GM12878 (cell line): Measurements from ENCODE around the gene PTPN13. TPM values are rescaled to one million over a fixed set of nuclear protein-coding genes. Genes with fewer than 3 reads are reported as not detected.

Source experiments
- ATAC-seq: fragments of 200-7000 bp; cut with Tn5 transposase; 3 replicates; pipeline ENCODE4 v1.9.1; 2020; ENCODE audit warnings: mild to moderate bottlenecking, moderate library complexity
- BruUV-seq: library from RNA; stranded (reverse); fragments of 400-500 nt; replicated peaks from 2 replicates; lab custom pipeline; 2021; lab: Mats Ljungman, UMichigan
- CTCF ChIA-PET: fragments of 300-600 bp; sonication (Branson Sonifier 250); formaldehyde crosslinking; extraction: SDS; loops from one replicate; lab custom pipeline; 2021; ENCODE audit warnings: inconsistent platforms; lab: Yijun Ruan, JAX
- POLR2A ChIA-PET: fragments of 350-600 bp; formaldehyde crosslinking; extraction: SDS; loops from one replicate; lab custom pipeline; 2021; ENCODE audit warnings: inconsistent platforms; lab: Charles Lee
- RAD21 ChIA-PET: fragments of 300-600 bp; sonication (Branson Sonifier 250); formaldehyde crosslinking; loops from one replicate; lab custom pipeline; 2023; ENCODE audit warnings: antibody characterized with exemption; ENCODE audit not compliant: unreplicated experiment; lab: Charles Lee
- SMC1A ChIA-PET: fragments of 300-600 bp; sonication (Branson Sonifier 250); formaldehyde crosslinking; loops from one replicate; lab custom pipeline; 2023; ENCODE audit not compliant: unreplicated experiment, uncharacterized antibody; lab: Charles Lee
- DNase-seq: peaks from one replicate; pipeline ENCODE4 v3.0.0-alpha.2; 2011; ENCODE audit warnings: low read depth, low spot score
- FAIRE-seq: peaks from 3 replicates; lab custom pipeline; 2011; peaks lifted over from hg19 to GRCh38; lab: Jason Lieb, UNC
- H2AFZ ChIP-seq: 2 replicates; pipeline ENCODE4 v1.6.0; 2011; ENCODE audit warnings: low read depth, low read length, control low read depth; ENCODE audit not compliant: control insufficient read depth
- H3K27ac ChIP-seq: 2 replicates; pipeline ENCODE4 v1.5.1; 2011; ENCODE audit warnings: control low read depth; ENCODE audit not compliant: control insufficient read depth, insufficient read depth
- H3K27me3 ChIP-seq, 2 experiments: replicated peaks in 1 of 2; 2 replicates each; pipeline versions ENCODE4 v1.6.0 to v1.6.1; 2011; ENCODE audit warnings: low read length in 1 of 2; ENCODE audit not compliant: control insufficient read depth in 2 of 2, insufficient read depth in 2 of 2
- H3K36me3 ChIP-seq, 2 experiments: 2 replicates each; pipeline ENCODE4 v1.5.1; 2011; ENCODE audit warnings: low read length in 1 of 2; ENCODE audit not compliant: control insufficient read depth in 2 of 2, insufficient read depth in 2 of 2
- H3K4me1 ChIP-seq: 2 replicates; pipeline ENCODE4 v1.6.1; 2011; ENCODE audit warnings: mild to moderate bottlenecking, low read length, moderate library complexity, mixed read lengths; ENCODE audit not compliant: control insufficient read depth, insufficient read depth
- H3K4me2 ChIP-seq: 2 replicates; pipeline ENCODE4 v1.6.0; 2011; ENCODE audit warnings: control low read depth; ENCODE audit not compliant: control insufficient read depth, insufficient read depth
- H3K4me3 ChIP-seq: fragments of 200-600 bp; sonication (generic); 2 replicates; pipeline ENCODE4 v1.5.1; 2016
- H3K79me2 ChIP-seq: 2 replicates; pipeline ENCODE4 v1.6.0; 2011; ENCODE audit warnings: low read length; ENCODE audit not compliant: control insufficient read depth, insufficient read depth
- H3K9ac ChIP-seq: 2 replicates; pipeline ENCODE4 v1.8.0; 2011; ENCODE audit warnings: low read length, control low read depth, mixed read lengths; ENCODE audit not compliant: control insufficient read depth, insufficient read depth
- H3K9me3 ChIP-seq: replicated peaks from 3 replicates; pipeline ENCODE4 v1.5.1; 2011; ENCODE audit warnings: mild to moderate bottlenecking, low read length; ENCODE audit not compliant: control insufficient read depth, insufficient read depth
- H4K20me1 ChIP-seq: 2 replicates; pipeline ENCODE4 v1.6.0; 2011; ENCODE audit not compliant: control insufficient read depth, insufficient read depth
- BCL3 ChIP-seq: IDR thresholded peaks from 2 replicates; pipeline ENCODE4 v1.6.1; 2011; ENCODE audit warnings: borderline replicate concordance, low read depth, mild to moderate bottlenecking, moderate library complexity, low read length; ENCODE audit not compliant: insufficient read depth, poor library complexity, severe bottlenecking
- E2F4 ChIP-seq: IDR thresholded peaks from 2 replicates; pipeline ENCODE4 v1.6.1; 2012; ENCODE audit warnings: low read depth, low read length, improper control_type of control experiment
- HDGF ChIP-seq: fragments of 450-650 bp; IDR thresholded peaks from 2 replicates; pipeline ENCODE4 v1.6.1; 2016; ENCODE audit warnings: antibody characterized with exemption
- JUNB ChIP-seq: IDR thresholded peaks from 2 replicates; pipeline ENCODE4 v1.6.1; 2016; ENCODE audit warnings: antibody characterized with exemption, mild to moderate bottlenecking
- KLF5 ChIP-seq: fragments of 450-650 bp; IDR thresholded peaks from 2 replicates; pipeline ENCODE4 v1.6.1; 2014; ENCODE audit warnings: mild to moderate bottlenecking; ENCODE audit not compliant: partially characterized antibody
- LARP7 ChIP-seq: fragments of 450-650 bp; IDR thresholded peaks from 2 replicates; pipeline ENCODE4 v1.6.1; 2017; ENCODE audit warnings: mild to moderate bottlenecking
- MLLT1 ChIP-seq: fragments of 450-650 bp; IDR thresholded peaks from 2 replicates; pipeline ENCODE4 v1.6.1; 2016; ENCODE audit warnings: mild to moderate bottlenecking
- NFIC ChIP-seq: IDR thresholded peaks from 2 replicates; pipeline ENCODE4 v1.6.1; 2012; ENCODE audit warnings: low read depth, mild to moderate bottlenecking, inconsistent platforms, low read length, moderate library complexity
- NKRF ChIP-seq: fragments of 450-650 bp; conservative IDR thresholded peaks from 2 replicates; pipeline ENCODE4 v1.6.1; 2017; ENCODE audit warnings: mild to moderate bottlenecking, moderate library complexity
- REST ChIP-seq: IDR thresholded peaks from 2 replicates; pipeline ENCODE4 v1.6.1; 2012; ENCODE audit warnings: mild to moderate bottlenecking, low read depth, low read length
- USF2 ChIP-seq: IDR thresholded peaks from 2 replicates; pipeline ENCODE4 v1.6.1; 2011; ENCODE audit warnings: low read depth, low read length, improper control_type of control experiment, borderline replicate concordance
- WGBS: methylation state at CpG from one replicate; pipeline ENCODE4 v1.1.6; 2016; ENCODE audit warnings: low lambda C conversion rate; ENCODE audit not compliant: insufficient replicate concordance, insufficient coverage; ENCODE audit errors: missing lambda C conversion rate; 5-methylcytosine and 5-hydroxymethylcytosine counted together
- in situ Hi-C: fragments of 300-500 bp; cut with MboI; formaldehyde crosslinking; loops from 9 replicates; pipeline ENCODE4 v1.14.3; 2018; ENCODE audit warnings: mixed read lengths
- intact Hi-C: fragments of 100-400 bp; cut with micrococcal nuclease; formaldehyde crosslinking; loops from one replicate; pipeline ENCODE4 v1.14.2; 2022; ENCODE audit not compliant: unreplicated experiment
- polyA plus RNA-seq, 11 experiments: library from polyadenylated mRNA; depleted of rRNA in 4 of 11; unstranded in 6 of 11; stranded (reverse) in 5 of 11; fragments of >200 nt; fragmentation: Nextera tagmentation in 4 of 11; fragmentation: Illumina TruSeq in 1 of 11; extraction: Ambion mirVana in 4 of 11; extraction: Trizol in 1 of 11; gene quantifications; 1 replicate in 1 of 11; 2 replicates in 10 of 11; pipeline versions ENCODE4 v1.2.1 to v1.2.3, GENCODE V29; 2011 to 2016; ENCODE audit warnings: inconsistent platforms in 2 of 11, missing spikeins in 2 of 11, low read depth in 1 of 11
- total RNA-seq, 4 experiments: library from RNA; depleted of rRNA in 3 of 4; stranded (reverse); fragments of >200 nt in 3 of 4; fragmentation: Illumina TruSeq in 1 of 4; extraction: Trizol in 1 of 4; gene quantifications; 2 replicates each; pipeline versions ENCODE4 v1.2.1 to v1.2.3, GENCODE V29; 2013 to 2021

The PTPN13 gene
- total and polyA plus RNA-seq, 10 of the 15 experiments (the other 5 are each of a cell fraction or from before 2014, with no cell fraction given), result 8.5 to 69.4 (median 33.9) TPM

GRCh38 chr4:86611757-86612156 lies 17.6 kb downstream of the PTPN13 start (continued):
- TF ChIP-seq NKRF, result no peak

GRCh38 chr4:86613734-86614133 lies 19.6 kb downstream of the PTPN13 start:
- Histone ChIP-seq H3K9ac (no peak overlapping the region), H4K20me1 (no peaks in the 10 kb centered on the region), H3K27me3 (0 out of 4 replicates have a peak, but pooled peaks cover 0 to 2% of the 10 kb centered on the region in 2 experiments), H2AFZ (no peak overlapping the region), H3K9me3 (no peaks in the 10 kb centered on the region), H3K4me3 (no peak overlapping the region), H3K4me1 (no peaks in the 10 kb centered on the region), H3K4me2 (no peak overlapping the region), H3K27ac (no peak overlapping the region), H3K79me2 (no peaks in the 10 kb centered on the region), H3K36me3 (no peaks in the 10 kb centered on the region)
- BruUV-seq, result no TSS peak
- ChIA-PET RAD21 (interaction anchor here (0.7 to 1.8 kb wide), 5 partner anchors 9 to 101 kb away, joined by 3 to 8 read pairs (median 4); no protein-coding TSS in a partner anchor), POLR2A (interaction anchor here (1.9 kb wide), 1 partner anchor 20 kb away, joined by 6 read pairs; the partner anchor contains the start of gene PTPN13), CTCF (interaction anchor here (1.0 to 1.6 kb wide), 4 partner anchors 11 to 115 kb away, joined by 3 to 5 read pairs (median 4); no protein-coding TSS in a partner anchor), SMC1A (interaction anchor here (0.9 to 9.0 kb wide), 6 partner anchors 10 to 21 kb away, joined by 3 to 67 read pairs (median 5); no protein-coding TSS in a partner anchor)
- FAIRE-seq, result no peak
- in situ Hi-C loops (no loop called here), intact Hi-C loops (no loop called here)
- no peak for DNase-seq
- 50% methylated on average over 2 of the region's 2 CpGs for WGBS
- no peak for ATAC-seq
- no peak for TF ChIP-seq REST
- no peak for TF ChIP-seq LARP7
- no peak for TF ChIP-seq JUNB
- TF ChIP-seq BCL3, result no peak
- no peak for TF ChIP-seq MLLT1
- TF ChIP-seq KLF5, result no peak
- no peak for TF ChIP-seq E2F4
- TF ChIP-seq NFIC, result no peak
- TF ChIP-seq USF2, result no peak
- TF ChIP-seq HDGF, result no peak
